Esophagus muscularis mucosa (tissue), 4 donors: ENCODE data around the gene ELK4. TPM values are rescaled to one million over a fixed set of nuclear protein-coding genes. Genes with fewer than 3 reads are reported as not detected.

Source experiments
- DNase-seq: peaks from one replicate; pipeline ENCODE4 v3.0.0-alpha.2; 2017; ENCODE audit errors: extremely low spot score
- H3K27ac ChIP-seq, 4 donors: fragments of 200-600 bp; sonication (generic); replicated peaks in 1 of 4; 1 replicate in 3 of 4; 2 replicates in 1 of 4; pipeline ENCODE4 v1.5.1; 2016 to 2019; ENCODE audit warnings: mild to moderate bottlenecking in 1 of 4
- H3K27me3 ChIP-seq, 4 donors: fragments of 200-600 bp; sonication (generic); one replicate each; pipeline versions ENCODE4 v1.5.1 to v1.6.0; 2016 to 2019
- H3K36me3 ChIP-seq, 4 donors: fragments of 200-600 bp; sonication (generic); one replicate each; pipeline ENCODE4 v1.5.1; 2016 to 2019
- H3K4me1 ChIP-seq, 4 donors: fragments of 200-600 bp; sonication (generic); one replicate each; pipeline ENCODE4 v1.5.1; 2016 to 2019
- H3K4me3 ChIP-seq, 4 donors: fragments of 200-600 bp; sonication (generic); 1 replicate in 2 of 4; 2 replicates in 2 of 4; pipeline ENCODE4 v1.5.1; 2016 to 2019; ENCODE audit warnings: mild to moderate bottlenecking in 4 of 4, moderate library complexity in 1 of 4
- H3K9me3 ChIP-seq, 4 donors: fragments of 200-600 bp; sonication (generic); 1 replicate in 3 of 4; 2 replicates in 1 of 4; pipeline ENCODE4 v1.5.1; 2016 to 2019
- CTCF ChIP-seq, 3 experiments: fragments of 200-600 bp in 2 of 3; fragments of 450-650 bp in 1 of 3; sonication (generic) in 2 of 3; IDR thresholded peaks; one replicate each; pipeline ENCODE4 v1.5.1; 2017 to 2019; ENCODE audit warnings: antibody characterized with exemption in 3 of 3, mild to moderate bottlenecking in 2 of 3, moderate library complexity in 1 of 3
- EP300 ChIP-seq: sonication (generic); formaldehyde crosslinking; IDR thresholded peaks from one replicate; pipeline ENCODE4 v1.6.1; 2017; ENCODE audit warnings: antibody characterized with exemption
- POLR2A ChIP-seq: fragments of 450-650 bp; IDR thresholded peaks from one replicate; pipeline ENCODE4 v1.6.1; 2017; ENCODE audit warnings: antibody characterized with exemption, moderate library complexity, mild to moderate bottlenecking, low read depth
- POLR2AphosphoS5 ChIP-seq, 2 donors: sonication (generic); formaldehyde crosslinking; IDR thresholded peaks; one replicate each; pipeline ENCODE4 v1.6.1; 2017; ENCODE audit warnings: antibody characterized with exemption in 2 of 2
- WGBS: methylation state at CpG from one replicate; pipeline ENCODE4 v1.1.5; 2018; 5-methylcytosine and 5-hydroxymethylcytosine counted together
- intact Hi-C: fragments of 100-400 bp; cut with DNase I; formaldehyde crosslinking; loops from one replicate; pipeline ENCODE4 v1.15.1; 2023
- total RNA-seq, 4 donors: library from RNA; depleted of rRNA; stranded (reverse); fragments of >200 nt; gene quantifications; one replicate each; pipeline versions ENCODE4 v1.1.0 to v1.2.1, GENCODE V29; 2016

The ELK4 gene
- total RNA-seq, 4 donors from 2014 or later = 18.7 to 23.2 (median 20.5) TPM

GRCh38 chr1:205582471-205583291 lies 49.1 kb downstream of the ELK4 start:
- Histone ChIP-seq H3K4me3 (no peak overlapping the region), H3K27me3 (peaks cover 0 to 24% (median 0%) of the 10 kb centered on the region in 4 donors), H3K4me1 (peaks cover 0 to 9% (median 3%) of the 10 kb centered on the region in 4 donors), H3K27ac (peak overlapping the region in 2 of 4 donors; percentile 12 to 14), H3K36me3 (no peaks in the 10 kb centered on the region), H3K9me3 (no peaks in the 10 kb centered on the region)
- TF ChIP-seq EP300 (no peak), POLR2A (no peak), CTCF (IDR thresholded peaks at IDR 0.05) (no peak), POLR2AphosphoS5 (IDR thresholded peaks at IDR 0.05) (no peak)
- WGBS = 77% methylated on average over 5 of the region's 6 CpGs
- intact Hi-C loops = no loop called here
- no peak for DNase-seq

GRCh38 chr1:205582046-205582445 lies 49.8 kb downstream of the ELK4 start:
- H3K27ac ChIP-seq = peak overlapping the region in 3 of 4 donors; percentile 11 to 26 (median 21)
- H3K9me3 ChIP-seq = no peaks in the 10 kb centered on the region
- no peak for DNase-seq
- no peak overlapping the region for H3K4me3 ChIP-seq
- no peaks in the 10 kb centered on the region for H3K36me3 ChIP-seq
- 62% methylated on average over 11 of the region's 11 CpGs for WGBS
- peaks cover 0 to 9% (median 3%) of the 10 kb centered on the region in 4 donors for H3K4me1 ChIP-seq
- peaks cover 0 to 28% (median 0%) of the 10 kb centered on the region in 4 donors for H3K27me3 ChIP-seq
- intact Hi-C loops = no loop called here
- TF ChIP-seq POLR2AphosphoS5 (IDR thresholded peaks at IDR 0.05) (no peak), POLR2A (no peak), CTCF (IDR thresholded peaks at IDR 0.05) (no peak), EP300 (no peak)

GRCh38 chr1:205581321-205581980 lies 50.4 kb downstream of the ELK4 start:
- peaks cover 0 to 28% (median 0%) of the 10 kb centered on the region in 4 donors for H3K27me3 ChIP-seq
- peaks cover 0 to 9% (median 3%) of the 10 kb centered on the region in 4 donors for H3K4me1 ChIP-seq
- no peaks in the 10 kb centered on the region for H3K9me3 ChIP-seq
- H3K36me3 ChIP-seq = no peaks in the 10 kb centered on the region
- H3K4me3 ChIP-seq = no peak overlapping the region
- WGBS = 91% methylated on average over 6 of the region's 9 CpGs
- intact Hi-C loops = no loop called here
- TF ChIP-seq POLR2AphosphoS5 (IDR thresholded peaks at IDR 0.05) = no peak
- TF ChIP-seq CTCF (IDR thresholded peaks at IDR 0.05) = no peak
- no peak for TF ChIP-seq EP300
- TF ChIP-seq POLR2A = no peak
- H3K27ac ChIP-seq = peak overlapping the region in 3 of 4 donors; percentile 11 to 26 (median 21)
- DNase-seq = no peak

- Histone ChIP-seq H3K4me3 (no peak overlapping the region), H3K27me3 (peaks cover 0 to 31% (median 0%) of the 10 kb centered on the region in 4 donors), H3K36me3 (no peaks in the 10 kb centered on the region), H3K27ac (no peak overlapping the region), H3K9me3 (no peaks in the 10 kb centered on the region), H3K4me1 (peaks cover 0 to 9% (median 3%) of the 10 kb centered on the region in 4 donors)
- TF ChIP-seq EP300 (no peak), CTCF (IDR thresholded peaks at IDR 0.05) (no peak), POLR2AphosphoS5 (IDR thresholded peaks at IDR 0.05) (no peak), POLR2A (no peak)
- 79% methylated on average over 3 of the region's 3 CpGs for WGBS
- no peak for DNase-seq
- intact Hi-C loops = no loop called here
Measured at GRCh38 chr1:205580923-205581180, 51.0 kb downstream of the ELK4 start.
